WTC11 (cell line): ENCODE results near the gene JUND.

Source experiments
- CBFB ChIP-seq: sonication (generic); formaldehyde crosslinking; IDR thresholded peaks from 2 replicates; pipeline ENCODE4 v1.8.1; 2022; ENCODE audit warnings: mild to moderate bottlenecking, low read depth, missing genetic modification reagents
- CREB1 ChIP-seq: sonication (generic); formaldehyde crosslinking; IDR thresholded peaks from 2 replicates; pipeline ENCODE4 v1.8.0; 2023; ENCODE audit warnings: mild to moderate bottlenecking, missing genetic modification reagents
- PRDM15 ChIP-seq: sonication (generic); formaldehyde crosslinking; IDR thresholded peaks from 2 replicates; pipeline ENCODE4 v1.8.0; 2022; ENCODE audit warnings: missing genetic modification reagents
- SP1 ChIP-seq: sonication (generic); formaldehyde crosslinking; conservative IDR thresholded peaks from 2 replicates; pipeline ENCODE4 v1.8.1; 2022; ENCODE audit warnings: missing genetic modification reagents
- TCF7 ChIP-seq: sonication (generic); formaldehyde crosslinking; IDR thresholded peaks from 2 replicates; pipeline ENCODE4 v1.8.0; 2022; ENCODE audit warnings: mild to moderate bottlenecking, low read depth, missing genetic modification reagents, moderate library complexity
- TEAD1 ChIP-seq: sonication (generic); formaldehyde crosslinking; IDR thresholded peaks from 2 replicates; pipeline ENCODE4 v1.8.0; 2022; ENCODE audit warnings: mild to moderate bottlenecking, missing genetic modification reagents
- USF2 ChIP-seq: sonication (generic); formaldehyde crosslinking; IDR thresholded peaks from 2 replicates; pipeline ENCODE4 v1.8.1; 2023; ENCODE audit warnings: mild to moderate bottlenecking, missing genetic modification reagents, moderate library complexity
- ZNF396 ChIP-seq: fragments of 250-450 bp; sonication (Bioruptor Pico); IDR thresholded peaks from 2 replicates; pipeline ENCODE4 v1.8.0; 2021; ENCODE audit warnings: mild to moderate bottlenecking, moderate library complexity, borderline replicate concordance
- TF ChIP-seq, protein P1 (sequence below): fragments of 200-600 bp; IDR thresholded peaks from 2 replicates; pipeline ENCODE4 v1.8.0; 2022; ENCODE audit warnings: antibody characterized with exemption
- TF ChIP-seq, protein P2 (sequence below): sonication (generic); formaldehyde crosslinking; conservative IDR thresholded peaks from 2 replicates; pipeline ENCODE4 v1.8.1; 2022; ENCODE audit warnings: mild to moderate bottlenecking, missing genetic modification reagents

DNA sequence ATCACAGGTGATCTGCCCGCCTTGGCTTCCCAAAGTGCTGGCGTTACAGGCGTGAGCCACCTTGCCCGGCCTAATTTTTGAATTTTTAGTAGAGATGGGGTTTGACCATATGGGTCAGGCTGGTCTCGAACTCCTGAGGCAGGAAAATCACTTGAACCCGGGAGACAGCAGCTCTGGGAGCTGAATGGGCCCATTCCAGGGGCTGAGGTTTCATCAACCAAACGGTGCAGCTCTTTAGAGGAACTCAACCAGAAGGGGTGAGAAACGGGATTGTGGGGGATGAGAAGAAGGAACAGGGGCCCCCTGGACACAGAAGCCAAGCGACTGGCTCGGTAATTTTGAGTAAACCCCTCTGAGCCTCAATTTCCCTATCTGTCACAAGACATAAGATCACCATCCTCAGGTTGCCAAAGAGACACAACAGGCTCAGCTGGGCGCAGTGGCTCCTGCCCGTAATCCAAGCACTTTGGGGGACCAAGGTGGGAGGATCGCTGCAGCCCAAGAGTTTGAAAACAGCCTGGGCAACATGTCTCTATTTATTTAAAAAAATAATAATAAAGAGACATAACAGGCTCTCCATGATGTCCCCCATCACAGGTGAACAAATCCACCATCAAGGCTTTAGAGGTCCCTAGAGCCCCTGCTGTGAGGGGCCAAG is 7.7 kb downstream of the JUND start:
- TF ChIP-seq, protein P1, sequence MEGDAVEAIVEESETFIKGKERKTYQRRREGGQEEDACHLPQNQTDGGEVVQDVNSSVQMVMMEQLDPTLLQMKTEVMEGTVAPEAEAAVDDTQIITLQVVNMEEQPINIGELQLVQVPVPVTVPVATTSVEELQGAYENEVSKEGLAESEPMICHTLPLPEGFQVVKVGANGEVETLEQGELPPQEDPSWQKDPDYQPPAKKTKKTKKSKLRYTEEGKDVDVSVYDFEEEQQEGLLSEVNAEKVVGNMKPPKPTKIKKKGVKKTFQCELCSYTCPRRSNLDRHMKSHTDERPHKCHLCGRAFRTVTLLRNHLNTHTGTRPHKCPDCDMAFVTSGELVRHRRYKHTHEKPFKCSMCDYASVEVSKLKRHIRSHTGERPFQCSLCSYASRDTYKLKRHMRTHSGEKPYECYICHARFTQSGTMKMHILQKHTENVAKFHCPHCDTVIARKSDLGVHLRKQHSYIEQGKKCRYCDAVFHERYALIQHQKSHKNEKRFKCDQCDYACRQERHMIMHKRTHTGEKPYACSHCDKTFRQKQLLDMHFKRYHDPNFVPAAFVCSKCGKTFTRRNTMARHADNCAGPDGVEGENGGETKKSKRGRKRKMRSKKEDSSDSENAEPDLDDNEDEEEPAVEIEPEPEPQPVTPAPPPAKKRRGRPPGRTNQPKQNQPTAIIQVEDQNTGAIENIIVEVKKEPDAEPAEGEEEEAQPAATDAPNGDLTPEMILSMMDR = no peak
- TF ChIP-seq SP1 (CRISPR knock-in tag) (no peak), TEAD1 (CRISPR knock-in tag) (no peak), USF2 (CRISPR knock-in tag) (no peak), PRDM15 (no peak), CBFB (CRISPR knock-in tag) (no peak), ZNF396 (no peak), CREB1 (no peak), TCF7 (no peak)
- TF ChIP-seq, protein P2, sequence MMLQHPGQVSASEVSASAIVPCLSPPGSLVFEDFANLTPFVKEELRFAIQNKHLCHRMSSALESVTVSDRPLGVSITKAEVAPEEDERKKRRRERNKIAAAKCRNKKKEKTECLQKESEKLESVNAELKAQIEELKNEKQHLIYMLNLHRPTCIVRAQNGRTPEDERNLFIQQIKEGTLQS (CRISPR knock-in tag) = no peak
